HG02884 (cell line): Measurements from ENCODE around the gene NDUFAF8.
A peak's percentile ranks its signal among the peaks of the same experiment; 100 is the strongest.
"Not testable (repeated sequence)": the region's sequence is repeated elsewhere in the genome, so short reads cannot be mapped to it uniquely, and the experiment has no call there.

ENCODE experiments used
- ATAC-seq: cut with Tn5 transposase; IDR thresholded peaks from one replicate; pipeline ENCODE4 v1.9.1; 2021; ENCODE audit warnings: mild to moderate bottlenecking, moderate library complexity; ENCODE audit not compliant: unreplicated experiment

The NDUFAF8 gene

GRCh38 chr17:81222906-81223761 lies 16.0 kb upstream of the NDUFAF8 start, which contains the start of gene CEP131:
CEP131 (minus strand) TSS chr17:81222965; CDS start chr17:81220056, 2,909 bp downstream.
- ATAC-seq: peak; percentile 90

- ATAC-seq: no peak
Observed at GRCh38 chr17:81223762-81224130, 15.4 kb upstream of the NDUFAF8 start.

GRCh38 chr17:81227630-81228029 lies 11.5 kb upstream of the NDUFAF8 start:
- ATAC-seq: not testable (repeated sequence)

GRCh38 chr17:81228420-81228819 lies 10.7 kb upstream of the NDUFAF8 start:
- ATAC-seq: no peak

GRCh38 chr17:81228834-81229665 lies 10.1 kb upstream of the NDUFAF8 start:
- no peak for ATAC-seq

GRCh38 chr17:81229666-81229920 lies 9.5 kb upstream of the NDUFAF8 start:
- no peak for ATAC-seq

GRCh38 chr17:81230043-81230820 lies 8.9 kb upstream of the NDUFAF8 start:
- no peak for ATAC-seq

- ATAC-seq: no peak
Observed at GRCh38 chr17:81231121-81231645, 7.9 kb upstream of the NDUFAF8 start.

GRCh38 chr17:81231766-81232581 lies 7.1 kb upstream of the NDUFAF8 start:
- no peak for ATAC-seq

- ATAC-seq: no peak
Observed at GRCh38 chr17:81232616-81233241, 6.4 kb upstream of the NDUFAF8 start.

GRCh38 chr17:81233316-81233715 lies 5.8 kb upstream of the NDUFAF8 start:
- ATAC-seq: no peak

GRCh38 chr17:81233811-81234505 lies 5.2 kb upstream of the NDUFAF8 start:
- ATAC-seq: no peak

- ATAC-seq: no peak
Observed at GRCh38 chr17:81234506-81234855, 4.6 kb upstream of the NDUFAF8 start.

- no peak for ATAC-seq
Observed at GRCh38 chr17:81234940-81235821, 3.9 kb upstream of the NDUFAF8 start.

GRCh38 chr17:81235822-81236740 lies 3.0 kb upstream of the NDUFAF8 start:
- no peak for ATAC-seq

- no peak for ATAC-seq
Observed at GRCh38 chr17:81236784-81237183, 2.3 kb upstream of the NDUFAF8 start.
